Activated CD8-positive, alpha-beta T cell treated with anti-CD3 and anti-CD28 coated beads for 36 hours (primary cell): Measurements from ENCODE around the gene SSR4. TPM values are rescaled to one million over a fixed set of nuclear protein-coding genes. Genes with fewer than 3 reads are reported as not detected.

Source experiments
- ATAC-seq: fragments of 200-7000 bp; cut with Tn5 transposase; one replicate; pipeline ENCODE4 v1.10.0; 2021; ENCODE audit warnings: mild to moderate bottlenecking, moderate library complexity
- CTCF ChIA-PET: fragments of 350-600 bp; sonication (Branson Sonifier 250); formaldehyde crosslinking; loops from one replicate; lab custom pipeline; 2021; ENCODE audit warnings: antibody characterized with exemption; lab: Charles Lee
- POLR2A ChIA-PET: fragments of 350-600 bp; sonication (Branson Sonifier 250); formaldehyde crosslinking; loops from one replicate; lab custom pipeline; 2021; ENCODE audit warnings: antibody characterized with exemption; lab: Charles Lee
- DNase-seq: peaks from one replicate; pipeline ENCODE4 v3.0.0-alpha.2; 2020
- H3K27ac Mint-ChIP-seq: one replicate; pipeline ENCODE4 v1.8.0; 2021; ENCODE audit warnings: mild to moderate bottlenecking, mixed read lengths
- H3K27me3 Mint-ChIP-seq: one replicate; pipeline ENCODE4 v1.8.0; 2021; ENCODE audit warnings: mixed read lengths
- H3K36me3 Mint-ChIP-seq: one replicate; pipeline ENCODE4 v1.8.0; 2021; ENCODE audit warnings: low read depth, mixed read lengths
- H3K4me1 Mint-ChIP-seq: one replicate; pipeline ENCODE4 v1.8.0; 2021; ENCODE audit warnings: low read depth, mixed read lengths
- H3K4me3 Mint-ChIP-seq: one replicate; pipeline ENCODE4 v1.8.0; 2021; ENCODE audit warnings: mild to moderate bottlenecking, moderate library complexity, mixed read lengths
- H3K9me3 Mint-ChIP-seq: one replicate; pipeline ENCODE4 v1.8.0; 2021; ENCODE audit warnings: mixed read lengths
- intact Hi-C: fragments of 100-400 bp; cut with micrococcal nuclease; formaldehyde crosslinking; loops from one replicate; pipeline ENCODE4 v1.10.0; 2022
- total RNA-seq, 2 experiments: library from RNA; stranded (reverse); gene quantifications; one replicate each; pipeline ENCODE4 v1.2.3, GENCODE V29; 2021
- TF ChIP-seq, protein P1 (sequence below): fragments of 200-600 bp; IDR thresholded peaks from one replicate; pipeline ENCODE4 v1.8.0; 2022; ENCODE audit warnings: antibody characterized with exemption, mild to moderate bottlenecking

SSR4 gene
- total RNA-seq, 2 experiments from 2014 or later, result 152 to 153 TPM

DNA sequence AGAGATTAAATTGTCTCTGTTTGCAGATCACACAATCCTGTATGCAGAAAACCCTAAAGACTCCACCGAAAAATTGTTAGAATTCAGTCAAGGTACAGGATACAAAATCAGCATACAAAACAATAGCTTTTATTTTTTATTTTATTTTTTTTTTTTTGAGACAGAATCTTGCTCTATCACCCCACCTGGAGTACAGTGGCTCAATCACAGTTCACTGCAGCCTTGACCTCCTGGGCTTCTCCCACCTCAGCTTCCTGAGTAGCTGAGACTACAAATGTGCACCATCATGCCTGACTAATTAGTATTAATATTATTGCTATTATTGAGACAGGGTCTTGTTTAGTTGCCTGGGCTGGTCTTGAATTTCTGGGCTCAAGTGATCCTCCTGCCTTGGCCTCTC, 39.3 kb upstream of the SSR4 start:
- H3K4me1 Mint-ChIP-seq, result no peaks in the 10 kb centered on the region
- no peaks in the 10 kb centered on the region for H3K27me3 Mint-ChIP-seq
- CTCF ChIA-PET, result interaction anchor here (0.6 to 1.7 kb wide), 3 partner anchors 8 to 71 kb away, joined by 3 to 10 read pairs (median 3); partner anchors contain the start of gene PLXNB3
- no peak for ATAC-seq
- TF ChIP-seq, protein P1, sequence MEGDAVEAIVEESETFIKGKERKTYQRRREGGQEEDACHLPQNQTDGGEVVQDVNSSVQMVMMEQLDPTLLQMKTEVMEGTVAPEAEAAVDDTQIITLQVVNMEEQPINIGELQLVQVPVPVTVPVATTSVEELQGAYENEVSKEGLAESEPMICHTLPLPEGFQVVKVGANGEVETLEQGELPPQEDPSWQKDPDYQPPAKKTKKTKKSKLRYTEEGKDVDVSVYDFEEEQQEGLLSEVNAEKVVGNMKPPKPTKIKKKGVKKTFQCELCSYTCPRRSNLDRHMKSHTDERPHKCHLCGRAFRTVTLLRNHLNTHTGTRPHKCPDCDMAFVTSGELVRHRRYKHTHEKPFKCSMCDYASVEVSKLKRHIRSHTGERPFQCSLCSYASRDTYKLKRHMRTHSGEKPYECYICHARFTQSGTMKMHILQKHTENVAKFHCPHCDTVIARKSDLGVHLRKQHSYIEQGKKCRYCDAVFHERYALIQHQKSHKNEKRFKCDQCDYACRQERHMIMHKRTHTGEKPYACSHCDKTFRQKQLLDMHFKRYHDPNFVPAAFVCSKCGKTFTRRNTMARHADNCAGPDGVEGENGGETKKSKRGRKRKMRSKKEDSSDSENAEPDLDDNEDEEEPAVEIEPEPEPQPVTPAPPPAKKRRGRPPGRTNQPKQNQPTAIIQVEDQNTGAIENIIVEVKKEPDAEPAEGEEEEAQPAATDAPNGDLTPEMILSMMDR, result no peak
- POLR2A ChIA-PET, result no interaction called here
- H3K9me3 Mint-ChIP-seq, result no peaks in the 10 kb centered on the region
- intact Hi-C loops, result no loop called here
- H3K36me3 Mint-ChIP-seq, result no peaks in the 10 kb centered on the region
- DNase-seq, result no peak
- no peak overlapping the region for H3K27ac Mint-ChIP-seq
- no peak overlapping the region for H3K4me3 Mint-ChIP-seq

DNA sequence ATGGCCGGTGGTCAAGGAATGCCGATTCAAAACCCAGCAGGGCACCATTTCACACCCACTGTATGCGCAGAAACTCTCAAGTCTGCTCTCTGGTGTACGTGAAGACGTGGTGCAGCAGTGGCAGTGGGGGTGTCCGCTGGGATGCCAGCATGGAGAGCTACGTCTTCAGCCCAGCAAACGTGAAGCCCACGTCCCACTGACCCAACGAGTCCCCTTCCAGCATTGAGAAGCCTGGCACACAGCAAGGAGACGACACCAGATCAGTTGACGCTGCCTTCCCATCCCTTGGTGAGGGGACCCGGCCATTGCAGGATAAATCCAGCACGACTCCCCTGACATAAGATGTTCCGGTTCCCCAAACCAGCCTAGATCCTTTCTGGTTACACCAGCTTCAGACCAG, 32.6 kb upstream of the SSR4 start:
- Mint-ChIP-seq H3K4me3 (no peak overlapping the region), H3K27ac (no peak overlapping the region), H3K27me3 (no peaks in the 10 kb centered on the region), H3K9me3 (no peaks in the 10 kb centered on the region), H3K4me1 (peaks cover 9% of the 10 kb centered on the region), H3K36me3 (no peaks in the 10 kb centered on the region)
- ATAC-seq (no peak), DNase-seq (no peak)
- TF ChIP-seq, protein P1, result no peak
- ChIA-PET CTCF (no interaction called here), POLR2A (no interaction called here)
- intact Hi-C loops, result loop anchor here (10.0 kb wide), 1 partner anchor 163 kb away; the partner anchor contains the start of gene ARHGAP4

DNA sequence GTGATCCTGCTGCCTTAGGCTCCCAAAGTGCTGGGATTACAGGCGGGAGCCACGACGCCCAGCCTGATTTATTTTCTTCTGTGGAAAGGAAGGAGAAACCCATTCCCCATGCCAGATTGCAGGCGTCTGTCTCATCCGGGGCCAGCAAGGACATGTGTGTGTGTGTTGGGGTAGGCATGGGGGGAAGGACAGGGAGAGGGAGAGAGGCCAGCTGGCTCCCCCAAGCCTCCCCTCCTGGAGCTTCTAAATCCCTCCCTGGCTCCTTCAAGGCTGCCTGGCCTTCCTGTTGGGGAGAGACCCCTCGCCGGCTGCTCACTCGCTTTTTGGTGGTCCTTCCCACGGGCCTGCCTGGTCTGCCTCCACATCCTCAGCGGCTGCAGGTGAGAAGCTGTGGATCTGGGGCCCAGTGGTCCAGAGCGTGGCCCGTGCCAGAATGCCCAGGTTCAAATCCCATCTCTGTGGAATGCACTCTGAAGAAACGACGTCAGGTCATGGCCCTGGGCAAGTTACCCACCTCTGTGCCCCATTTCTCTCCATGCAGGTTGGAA, 31.8 kb upstream of the SSR4 start:
- no peak overlapping the region for H3K4me3 Mint-ChIP-seq
- no peaks in the 10 kb centered on the region for H3K27me3 Mint-ChIP-seq
- TF ChIP-seq, protein P1, result no peak
- no peaks in the 10 kb centered on the region for H3K9me3 Mint-ChIP-seq
- ATAC-seq (no peak), DNase-seq (no peak)
- CTCF ChIA-PET, result interaction anchor here (1.2 to 2.0 kb wide), 5 partner anchors 8 to 204 kb away, joined by 3 to 10 read pairs (median 3); no protein-coding TSS in a partner anchor
- no peak overlapping the region for H3K27ac Mint-ChIP-seq
- H3K4me1 Mint-ChIP-seq, result peaks cover 11% of the 10 kb centered on the region
- intact Hi-C loops, result loop anchor here (10.0 kb wide), 1 partner anchor 162 kb away; the partner anchor contains the start of gene ARHGAP4
- H3K36me3 Mint-ChIP-seq, result no peaks in the 10 kb centered on the region
- POLR2A ChIA-PET, result no interaction called here

DNA sequence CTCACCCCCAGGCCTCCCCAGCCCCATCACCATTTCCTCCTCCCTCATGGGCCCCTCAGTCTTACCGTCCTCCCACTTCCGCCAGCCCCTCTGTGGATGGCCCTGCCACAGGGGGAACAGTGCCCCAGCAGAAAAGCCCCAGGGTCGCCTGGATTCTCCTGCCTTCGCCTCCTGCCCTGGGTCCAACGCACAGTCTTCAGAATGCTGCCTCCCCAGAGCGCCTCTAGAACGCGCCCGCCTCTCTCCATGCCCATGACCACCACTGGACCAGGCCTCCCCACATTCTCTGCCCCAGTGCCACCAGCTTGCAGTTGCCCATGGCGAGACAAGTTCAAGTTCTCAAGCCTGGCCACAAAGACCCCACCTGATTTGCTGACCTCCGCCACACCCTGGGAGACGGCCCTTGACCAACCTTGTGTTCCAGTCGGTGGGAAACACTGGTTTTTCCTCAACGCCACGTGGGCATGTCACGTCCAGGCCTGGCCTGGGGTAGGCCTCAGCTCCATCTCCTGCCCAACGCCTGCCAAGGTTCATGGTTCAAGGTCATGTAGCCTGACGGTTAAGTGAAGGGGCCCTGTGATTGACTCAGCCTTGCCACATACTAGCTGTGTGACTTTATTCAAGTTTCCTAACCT, 31.1 kb upstream of the SSR4 start:
- TF ChIP-seq, protein P1, result no peak
- Mint-ChIP-seq H3K36me3 (no peaks in the 10 kb centered on the region), H3K4me3 (no peak overlapping the region), H3K4me1 (peaks cover 16% of the 10 kb centered on the region), H3K27ac (no peak overlapping the region), H3K9me3 (no peaks in the 10 kb centered on the region), H3K27me3 (no peaks in the 10 kb centered on the region)
- ATAC-seq (no peak), DNase-seq (no peak)
- intact Hi-C loops, result loop anchor here (10.0 kb wide), 1 partner anchor 161 kb away; the partner anchor contains the start of gene ARHGAP4
- ChIA-PET POLR2A (interaction anchor here (1.0 kb wide), 1 partner anchor 162 kb away, joined by 4 read pairs; the partner anchor contains the start of gene ARHGAP4), CTCF (interaction anchor here (0.7 to 2.0 kb wide), 11 partner anchors 9 to 203 kb away, joined by 3 to 10 read pairs (median 3); no protein-coding TSS in a partner anchor)
